NCI-H146 treated with DMSO at 0.1 percent for 48 hours (cell line): ENCODE measurements around the gene BTBD9.
A peak's percentile ranks its signal among the peaks of the same experiment; 100 is the strongest.
"Not testable (repeated sequence)": the region's sequence is repeated elsewhere in the genome, so short reads cannot be mapped to it uniquely, and the experiment has no call there.

Experiments used
- DNase-seq: peaks from one replicate; lab custom pipeline; 2025; ENCODE audit not compliant: unreplicated experiment; lab: John Stamatoyannopoulos, UW

Gene BTBD9

GRCh38 chr6:38352636-38353035 lies 287.1 kb downstream of the BTBD9 start:
- DNase-seq: no peak

GRCh38 chr6:38350942-38351341 lies 288.8 kb downstream of the BTBD9 start:
- no peak for DNase-seq

- no peak for DNase-seq
These were observed 289.5 kb downstream of the BTBD9 start for GRCh38 chr6:38350220-38350619.

GRCh38 chr6:38349795-38350194 lies 289.9 kb downstream of the BTBD9 start:
- no peak for DNase-seq

GRCh38 chr6:38349221-38349620 lies 290.5 kb downstream of the BTBD9 start:
- DNase-seq: no peak

GRCh38 chr6:38348371-38348770 lies 291.4 kb downstream of the BTBD9 start:
- DNase-seq: no peak

- DNase-seq: not testable (repeated sequence)
These were observed 291.9 kb downstream of the BTBD9 start for GRCh38 chr6:38347829-38348228.

GRCh38 chr6:38346291-38347079 lies 293.2 kb downstream of the BTBD9 start:
- no peak for DNase-seq

- DNase-seq: no peak
These were observed 294.1 kb downstream of the BTBD9 start for GRCh38 chr6:38345586-38345985.

GRCh38 chr6:38341496-38341895 lies 298.2 kb downstream of the BTBD9 start:
- no peak for DNase-seq

- DNase-seq: no peak
These were observed 299.8 kb downstream of the BTBD9 start for GRCh38 chr6:38339914-38340313.

GRCh38 chr6:38337819-38338465 lies 301.8 kb downstream of the BTBD9 start:
- DNase-seq: no peak

GRCh38 chr6:38336922-38337321 lies 302.8 kb downstream of the BTBD9 start:
- DNase-seq: no peak

- DNase-seq: no peak
These were observed 312.9 kb downstream of the BTBD9 start for GRCh38 chr6:38326837-38327236.

GRCh38 chr6:38323216-38323615 lies 316.5 kb downstream of the BTBD9 start:
- no peak for DNase-seq

GRCh38 chr6:38322138-38322537 lies 317.6 kb downstream of the BTBD9 start:
- DNase-seq: no peak

- peak; percentile 44 for DNase-seq
These were observed 318.9 kb downstream of the BTBD9 start for GRCh38 chr6:38320843-38321242.

- DNase-seq: peak; percentile 54
These were observed 319.4 kb downstream of the BTBD9 start for GRCh38 chr6:38320358-38320757.

GRCh38 chr6:38319256-38320212 lies 320.2 kb downstream of the BTBD9 start:
- DNase-seq: no peak

GRCh38 chr6:38316099-38316868 lies 323.4 kb downstream of the BTBD9 start:
- no peak for DNase-seq

GRCh38 chr6:38311201-38311600 lies 328.5 kb downstream of the BTBD9 start:
- DNase-seq: no peak
